COR-L47 (cell line): ENCODE data around the gene HOXA7.

Source experiments
- DNase-seq: peaks from one replicate; lab custom pipeline; 2025; lab: John Stamatoyannopoulos, UW

HOXA7 gene

DNA sequence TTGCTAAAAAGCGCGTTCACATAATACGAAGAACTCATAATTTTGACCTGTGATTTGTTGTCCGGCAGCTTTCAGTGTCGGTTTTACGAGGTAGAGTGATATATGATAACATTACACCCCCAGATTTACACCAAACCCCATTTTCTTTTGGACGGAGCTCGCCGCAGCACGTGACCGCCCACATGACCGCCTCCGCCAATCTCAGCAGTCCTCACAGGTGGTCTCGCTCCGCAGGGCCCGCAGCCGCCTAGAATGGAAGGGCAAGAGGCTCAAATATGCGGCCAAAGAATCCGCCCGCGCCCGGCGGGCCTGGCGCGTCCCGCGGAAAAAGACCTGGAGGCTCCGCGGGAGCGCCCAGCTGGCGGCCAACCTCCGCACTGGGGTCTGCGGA is at the start of gene HOXA7:
TSS of gene HOXA7 (minus strand) at position 168 of the 391 bp plus-strand sequence. CDS start at position 38, 130 bp downstream.
- no peak for DNase-seq

DNA sequence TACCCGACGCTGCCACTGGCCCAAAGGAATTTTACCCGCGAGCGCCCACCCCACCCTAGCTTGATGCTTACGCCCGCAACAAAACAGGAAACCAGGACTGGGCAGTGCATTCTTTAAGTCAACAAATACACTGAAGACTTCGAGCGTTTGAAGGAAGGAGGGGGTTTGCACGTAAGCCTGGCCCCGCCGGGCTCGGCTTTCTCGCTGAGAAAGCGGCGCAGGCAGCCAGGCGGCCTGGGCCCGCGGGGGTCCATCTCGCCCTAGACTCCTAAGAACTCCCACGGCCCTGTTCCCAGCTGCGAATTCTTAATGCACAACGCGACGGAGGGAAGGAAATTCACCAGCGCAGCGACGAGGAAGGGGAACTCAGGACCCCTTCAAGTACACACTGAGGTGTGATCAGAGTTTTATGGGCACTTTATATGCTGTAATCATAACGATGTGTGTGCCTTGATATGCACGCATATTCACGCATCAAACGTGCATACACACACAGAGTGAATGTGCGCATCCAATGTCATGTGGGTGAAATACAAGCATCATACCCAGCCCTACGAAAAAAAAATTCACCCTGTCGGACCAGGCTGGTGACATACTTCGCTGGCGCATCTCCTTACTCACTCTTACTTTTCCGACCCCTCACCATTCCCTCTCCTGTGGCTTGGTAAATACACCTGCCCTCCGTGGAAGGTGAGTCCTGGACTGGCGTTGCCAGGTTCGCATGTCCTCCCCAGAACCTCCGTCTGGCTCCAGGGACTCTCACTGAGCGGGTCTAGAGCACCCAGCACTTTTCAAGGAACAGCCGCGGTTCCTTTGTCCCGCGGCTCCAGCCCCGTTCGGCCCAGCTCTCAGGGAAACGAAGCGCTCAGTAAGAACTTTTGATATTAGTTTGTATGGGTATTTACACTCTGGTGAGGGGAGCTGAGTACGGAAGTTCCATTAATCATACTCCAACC is 49.1 kb upstream of the HOXA7 start:
- DNase-seq, result no peak

DNA sequence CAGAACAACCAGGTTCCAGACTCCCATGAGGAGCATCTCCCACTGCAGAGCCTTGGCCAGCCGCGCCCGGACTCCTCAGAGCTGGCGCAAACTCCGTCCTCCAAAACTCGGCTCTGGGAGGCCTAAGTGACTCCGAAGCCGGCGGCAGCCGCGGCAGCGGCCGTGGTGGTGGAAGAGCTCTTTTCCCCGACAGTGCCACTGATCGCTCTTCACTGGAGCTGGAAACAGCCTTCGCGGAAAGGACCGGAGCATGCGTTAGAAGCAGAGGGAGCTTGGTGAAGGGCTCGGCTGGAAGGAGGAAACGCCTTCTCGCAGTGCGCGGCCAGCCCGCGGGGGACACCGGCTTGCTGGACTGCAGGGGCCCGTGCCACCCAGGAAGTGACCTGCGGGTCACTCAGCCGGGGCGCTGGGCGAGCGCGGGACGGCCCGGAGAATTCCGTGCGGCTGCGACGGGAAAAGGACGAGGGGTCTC is 48.4 kb upstream of the HOXA7 start:
- no peak for DNase-seq

DNA sequence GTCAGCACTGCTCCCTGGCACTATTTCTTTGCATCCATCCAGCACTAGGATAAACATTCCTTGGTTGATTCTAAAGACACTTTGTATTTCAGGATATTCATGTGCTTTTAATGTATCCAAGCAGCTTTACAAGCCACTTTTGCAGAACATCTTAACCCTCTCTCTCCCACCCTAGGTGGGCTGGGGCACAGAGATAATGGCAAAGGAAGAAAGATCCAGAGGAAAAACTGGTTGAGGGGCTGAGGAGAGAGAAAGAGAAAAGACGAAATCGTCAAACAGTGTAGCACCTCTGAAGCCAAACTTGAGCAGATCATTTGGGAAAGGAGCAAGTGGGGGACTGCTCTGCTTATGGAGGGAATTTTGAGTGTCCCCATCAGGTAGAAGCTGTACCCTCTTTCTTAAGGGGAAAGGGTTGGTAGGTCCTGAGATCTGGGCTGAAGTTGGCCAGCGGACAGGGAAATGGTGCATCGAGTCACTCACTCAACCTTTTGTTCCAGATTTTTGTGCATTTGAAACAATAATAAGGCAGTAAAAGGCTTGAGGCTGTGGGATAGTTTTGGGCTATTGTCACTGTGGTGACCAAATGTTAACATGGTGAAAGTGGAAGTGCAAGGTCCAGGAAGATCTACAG is 47.6 kb upstream of the HOXA7 start:
- no peak for DNase-seq

DNA sequence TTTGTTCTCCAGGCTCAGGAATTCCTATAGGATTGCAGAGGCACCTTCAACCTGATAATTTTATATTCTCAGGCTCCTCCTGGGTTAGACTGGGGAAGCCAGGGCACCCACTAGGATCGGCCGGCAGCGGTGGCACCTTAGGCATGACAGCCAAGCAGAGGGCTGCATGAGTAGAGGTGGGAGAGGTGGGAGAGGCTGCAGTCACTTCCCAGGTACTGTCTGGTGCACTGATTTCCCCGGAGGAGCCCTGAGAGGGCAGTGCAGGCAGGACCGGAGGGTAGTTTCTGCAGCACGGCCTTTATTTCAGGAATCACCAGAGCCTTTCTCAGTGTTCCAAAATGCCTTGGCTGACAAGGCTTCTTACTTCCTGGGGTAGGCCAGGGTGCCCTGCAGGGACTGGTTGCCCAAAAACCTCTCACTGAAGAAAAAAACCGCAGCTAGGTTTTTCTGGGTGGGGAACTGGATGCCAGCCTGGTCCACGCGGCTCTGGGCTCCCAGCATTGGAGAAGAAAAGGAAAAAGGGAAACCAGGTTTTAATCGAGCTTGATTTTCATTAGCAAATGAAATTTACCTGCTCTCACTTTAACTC is 47.0 kb upstream of the HOXA7 start:
- DNase-seq, result no peak

DNA sequence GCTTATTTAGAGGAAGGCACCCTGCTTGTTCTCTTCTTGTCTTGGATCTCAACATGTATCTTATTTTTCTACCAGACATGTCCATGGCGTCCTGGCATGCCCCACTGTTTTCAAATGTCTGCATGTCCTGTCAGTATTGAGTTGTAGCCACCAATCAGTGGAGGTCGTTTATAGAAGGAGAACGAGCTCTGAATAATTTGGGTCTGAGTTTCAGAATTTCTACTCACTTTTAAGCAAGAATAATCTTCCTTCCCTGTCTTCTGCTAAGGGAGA is 46.3 kb upstream of the HOXA7 start:
- no peak for DNase-seq

DNA sequence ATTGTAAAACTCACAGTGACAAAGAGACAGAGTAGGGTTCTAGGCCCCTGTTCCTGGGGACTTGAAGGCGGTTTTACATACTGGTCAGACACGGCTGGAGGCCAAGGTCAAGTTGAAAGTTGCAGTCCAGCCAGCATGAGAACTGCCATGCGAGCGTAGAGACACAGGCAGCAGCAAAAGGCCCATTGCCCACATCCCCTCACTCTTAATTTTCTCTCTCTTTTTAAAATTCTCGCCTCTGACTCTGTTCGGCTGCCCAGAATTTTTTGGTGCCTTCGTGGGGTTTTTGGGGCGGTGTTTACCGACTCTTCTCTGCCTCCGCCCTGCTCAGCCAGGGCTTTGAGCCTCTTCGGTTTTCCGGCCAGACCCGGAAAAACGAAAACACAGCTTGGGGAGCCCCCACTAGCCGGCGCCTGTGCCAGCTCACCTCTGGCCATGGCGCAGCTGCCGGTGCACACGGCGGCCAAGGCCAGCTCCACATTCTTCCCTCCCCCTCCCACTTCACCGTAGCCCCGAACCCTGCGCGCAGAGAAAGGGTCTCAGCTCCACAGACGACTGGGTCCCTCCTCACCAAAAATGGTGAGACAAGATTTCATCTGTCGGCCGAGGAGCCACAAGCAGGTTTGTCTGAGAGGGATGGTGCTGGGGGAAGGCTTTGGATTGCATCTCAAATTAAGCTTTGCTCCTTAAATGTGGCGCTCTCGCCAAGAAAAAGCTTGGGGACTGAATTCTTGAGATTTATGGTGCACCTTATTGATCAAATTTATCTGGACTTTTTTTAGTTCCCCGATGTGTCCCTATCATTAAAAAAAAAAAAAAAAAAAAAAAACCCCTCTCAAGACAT is 45.8 kb upstream of the HOXA7 start:
- no peak for DNase-seq

DNA sequence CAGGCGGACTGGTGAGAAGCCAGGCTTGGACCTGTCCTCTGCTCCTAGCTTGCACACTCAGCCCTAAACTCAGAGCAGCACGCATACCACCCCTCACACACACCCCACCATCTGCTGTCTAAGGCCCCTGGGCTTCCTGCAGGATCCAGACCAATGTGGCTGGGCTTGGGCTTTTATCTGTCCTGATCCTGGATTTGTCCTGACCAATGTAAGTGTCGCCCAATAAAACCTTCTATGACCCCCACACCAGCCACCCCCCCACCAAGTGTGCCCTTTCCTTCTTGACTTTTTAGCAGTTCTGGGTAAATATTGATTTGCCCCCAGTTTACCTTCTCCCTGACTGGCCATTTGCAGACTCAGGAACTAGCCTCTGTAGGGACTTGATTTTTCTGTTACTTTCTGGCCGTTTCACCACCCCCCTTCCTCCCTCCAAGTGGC is 45.1 kb upstream of the HOXA7 start:
- DNase-seq, result no peak

DNA sequence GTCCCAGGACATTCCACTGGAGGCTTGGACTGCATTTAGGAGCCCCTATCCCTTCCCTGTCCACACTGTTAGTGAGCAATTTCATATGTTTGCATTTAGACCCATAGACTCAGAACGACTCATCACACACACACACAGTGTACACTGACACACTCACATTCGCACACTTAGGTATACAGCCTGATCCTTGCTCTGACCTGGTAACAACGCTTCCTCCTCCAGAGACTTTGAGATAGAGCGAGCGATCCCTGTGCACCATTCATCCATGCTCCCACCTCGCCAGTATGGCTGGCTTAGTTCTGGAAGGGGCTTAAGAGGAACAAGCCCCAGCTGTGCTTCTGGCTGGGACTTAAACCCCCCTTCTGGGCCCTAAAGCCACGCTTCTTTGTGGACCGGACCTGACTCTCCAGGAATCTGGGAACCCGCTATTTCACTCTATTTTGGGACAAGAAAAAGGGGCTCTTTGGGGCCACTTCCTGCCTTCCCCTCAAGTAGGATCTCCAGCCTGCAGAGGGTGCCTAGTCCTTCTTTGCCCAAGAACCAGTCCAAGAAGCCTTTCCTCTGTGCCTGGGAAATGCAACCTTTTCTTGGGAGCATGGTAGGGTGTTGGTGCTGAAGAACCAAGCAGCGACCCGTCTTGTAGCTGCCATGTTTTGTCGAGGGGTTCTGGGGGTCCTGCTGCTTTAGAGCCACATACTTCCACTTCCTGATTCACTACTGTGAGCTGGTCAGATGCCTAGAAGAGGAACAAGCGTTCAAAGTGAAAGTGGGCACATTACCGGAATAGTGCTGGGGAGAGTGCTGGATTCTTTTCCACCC is 44.5 kb upstream of the HOXA7 start:
- DNase-seq, result no peak

DNA sequence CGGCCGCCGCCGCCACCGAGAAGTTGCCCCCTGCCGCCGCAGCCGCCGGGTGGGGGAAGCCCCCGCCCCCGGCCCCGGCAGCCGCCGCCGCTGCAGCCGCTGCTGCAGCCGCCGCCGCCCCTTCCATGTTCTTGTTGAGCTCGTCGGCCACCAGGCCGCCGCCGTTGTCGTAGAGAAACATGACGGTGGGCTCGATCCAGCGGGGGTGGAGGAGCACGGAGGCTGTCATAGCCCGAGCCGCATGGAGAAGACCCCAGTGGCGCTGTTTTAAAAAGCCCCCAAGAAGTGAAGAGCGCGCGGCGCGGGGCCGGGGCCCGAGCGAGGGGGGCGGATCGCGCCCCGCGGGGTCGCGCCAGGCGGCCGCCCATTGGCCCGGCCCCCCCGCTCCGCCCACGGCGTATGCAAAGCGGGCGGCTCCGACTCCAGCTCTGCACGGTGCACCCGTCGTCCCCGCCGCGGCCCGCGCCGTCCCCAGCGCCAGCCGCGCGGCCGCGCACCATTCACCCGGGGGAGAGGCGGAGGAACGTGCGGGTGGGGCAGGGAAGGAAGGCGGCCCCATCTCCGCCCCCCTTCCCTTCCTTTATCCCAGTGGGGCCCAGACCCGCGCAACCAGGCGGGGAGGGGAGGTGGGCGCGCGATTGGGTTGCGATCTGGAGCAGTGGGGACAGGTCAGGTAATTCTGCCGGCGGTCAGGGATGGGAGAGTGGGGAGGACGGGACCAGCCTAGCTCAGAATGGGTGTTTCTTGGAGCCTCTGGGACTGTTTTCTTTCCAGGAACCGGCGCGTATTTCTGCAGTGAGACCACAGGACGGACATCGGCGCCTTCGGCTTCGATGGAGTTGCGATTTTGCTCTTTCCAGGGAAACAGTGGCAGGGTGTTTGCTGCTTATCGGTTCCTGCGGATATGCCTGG is 43.6 kb upstream of the HOXA7 start, which contains the start of gene HOXA13:
TSS of gene HOXA13 (minus strand) at position 243 of the 912 bp plus-strand sequence. CDS start at position 229, 14 bp downstream.
- DNase-seq, result peak; percentile 56

DNA sequence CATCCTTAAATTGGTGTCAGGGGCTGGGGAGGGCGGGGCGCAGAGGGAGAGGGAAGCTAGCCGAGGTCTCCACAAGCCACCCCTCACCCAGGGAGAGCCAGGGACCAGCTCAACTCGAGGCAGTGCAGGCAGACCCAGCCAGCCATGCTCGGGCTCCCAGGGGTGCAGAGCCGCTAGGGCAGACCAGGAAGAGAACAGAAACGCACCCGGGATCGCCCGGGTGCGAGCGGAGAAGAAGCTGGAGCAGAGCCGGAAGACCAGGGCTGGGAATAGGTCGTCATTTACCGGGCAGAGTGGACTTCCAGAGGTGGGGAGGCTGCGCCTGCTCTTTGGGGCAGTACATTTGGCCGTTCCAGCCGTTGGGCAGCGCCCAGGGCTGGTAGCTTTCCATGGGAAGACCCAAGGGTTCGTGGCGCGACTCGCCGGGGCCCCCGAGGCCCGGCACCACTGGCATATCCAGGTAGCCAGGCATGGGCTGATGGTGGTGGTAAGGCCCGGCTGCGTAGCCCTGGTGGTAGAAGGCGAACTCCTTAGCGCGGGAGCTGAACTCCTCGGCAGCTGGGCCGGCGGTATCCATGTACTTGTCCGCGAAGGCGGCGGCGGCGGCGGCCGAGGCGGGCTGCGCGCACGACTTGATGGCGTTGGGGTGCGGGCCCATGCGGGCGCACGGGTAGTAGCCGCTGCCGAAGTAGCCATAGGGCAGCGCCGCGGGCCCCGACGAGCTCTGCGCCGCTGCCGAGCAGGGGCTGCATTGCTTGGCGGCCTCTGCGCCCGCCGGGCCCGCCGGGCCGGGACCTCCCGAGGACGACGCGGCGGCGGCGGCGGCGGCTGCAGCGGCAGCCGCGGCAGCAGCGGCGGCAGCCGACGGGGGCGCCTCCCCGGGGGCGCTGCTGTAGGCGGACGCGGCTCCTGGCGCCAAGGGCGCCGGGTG is 42.7 kb upstream of the HOXA7 start:
- no peak for DNase-seq

DNA sequence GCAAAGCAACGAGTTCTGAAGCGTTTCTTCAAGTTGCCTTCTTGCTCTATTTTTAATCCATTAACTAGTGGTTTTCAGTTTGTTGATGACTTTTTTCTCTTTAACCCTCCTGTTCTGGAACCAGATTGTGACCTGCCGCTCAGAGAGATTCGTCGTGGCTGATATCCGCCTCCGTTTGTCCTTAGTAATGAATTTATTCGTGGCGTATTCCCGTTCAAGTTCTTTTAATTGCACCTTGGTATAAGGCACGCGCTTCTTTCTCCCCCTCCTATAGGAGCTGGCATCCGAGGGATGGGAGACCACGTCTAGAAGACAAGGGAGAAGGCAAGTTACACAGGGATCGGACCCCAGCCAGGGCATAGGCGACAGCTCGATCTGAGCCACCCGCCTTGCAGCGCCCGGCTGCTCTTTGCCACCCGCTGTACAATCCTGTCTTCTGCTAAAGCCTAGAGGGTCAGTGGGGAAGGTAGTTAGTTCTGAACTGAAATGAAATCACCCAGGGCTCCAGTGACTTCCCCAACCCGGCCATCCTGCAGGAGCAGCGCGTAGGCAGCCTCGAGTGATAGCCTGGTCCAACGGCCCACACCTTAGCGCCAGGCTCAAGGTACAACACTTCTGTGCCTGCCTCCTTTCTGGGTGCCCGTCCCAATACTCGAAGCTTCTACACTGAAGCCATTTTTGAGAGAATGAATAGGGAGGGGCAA is 41.8 kb upstream of the HOXA7 start:
- DNase-seq, result no peak

DNA sequence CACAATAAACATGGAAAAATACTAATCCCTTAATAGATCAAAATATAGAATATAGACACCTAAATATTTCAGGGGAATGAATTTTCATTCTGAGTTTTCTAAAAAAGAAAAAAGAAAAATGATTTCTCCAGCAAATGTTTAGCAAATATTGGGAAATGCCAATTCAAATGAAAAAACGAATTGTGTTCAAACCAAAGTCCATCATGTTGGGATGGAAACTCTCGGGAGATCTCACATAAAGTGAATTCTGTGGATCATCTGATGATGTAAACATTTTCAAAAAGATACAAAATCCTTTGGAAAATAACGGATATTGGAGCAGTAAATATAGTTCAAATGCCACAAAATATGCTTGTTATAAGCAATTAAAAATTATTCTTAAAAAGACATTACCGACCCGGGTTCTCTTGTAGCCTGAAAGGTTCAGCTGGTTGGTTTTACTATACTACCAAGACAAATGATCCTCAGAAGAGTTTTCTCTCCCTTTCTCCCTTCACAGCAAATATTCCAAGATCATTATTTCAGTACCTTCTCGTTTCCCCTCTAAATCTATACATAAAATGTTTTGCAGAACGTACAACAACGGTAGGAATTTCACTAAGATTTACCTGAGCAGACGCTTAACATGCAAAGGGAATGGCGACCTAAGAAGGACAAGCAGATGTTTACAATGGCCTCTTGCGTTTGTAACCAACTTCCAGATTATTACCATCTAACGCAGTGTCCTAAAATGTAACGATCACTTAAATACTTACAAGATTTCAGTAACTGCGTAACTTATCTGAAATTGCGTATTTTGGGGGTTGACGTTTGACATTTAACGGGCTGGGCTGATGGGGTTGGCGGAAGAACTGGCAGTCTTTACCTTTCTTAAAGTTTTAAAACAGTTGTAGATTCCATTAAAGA is 40.9 kb upstream of the HOXA7 start:
- DNase-seq, result no peak

DNA sequence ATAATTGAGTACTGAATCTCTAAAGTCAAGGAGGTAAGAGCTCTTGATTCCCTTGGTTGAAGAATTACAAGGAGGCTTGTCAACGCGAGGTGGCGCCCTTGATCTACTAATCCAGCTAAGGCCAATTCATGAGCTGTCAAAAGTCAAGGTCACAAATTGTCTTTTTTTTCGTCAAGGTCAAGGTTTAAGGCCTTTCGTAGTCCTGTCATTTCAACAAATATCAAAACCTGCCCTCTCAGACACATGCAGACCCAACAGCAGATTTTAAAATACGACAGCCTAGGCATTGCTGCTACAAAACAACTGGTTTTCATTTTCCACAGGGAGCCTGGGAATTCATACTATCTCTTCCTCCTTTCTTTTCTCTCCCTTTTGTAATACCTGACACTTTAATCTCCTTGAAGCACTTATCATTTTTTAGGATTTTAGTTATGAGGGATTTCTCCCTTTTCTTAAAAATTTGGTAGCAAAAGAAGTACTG is 39.9 kb upstream of the HOXA7 start:
- peak; percentile 43 for DNase-seq

DNA sequence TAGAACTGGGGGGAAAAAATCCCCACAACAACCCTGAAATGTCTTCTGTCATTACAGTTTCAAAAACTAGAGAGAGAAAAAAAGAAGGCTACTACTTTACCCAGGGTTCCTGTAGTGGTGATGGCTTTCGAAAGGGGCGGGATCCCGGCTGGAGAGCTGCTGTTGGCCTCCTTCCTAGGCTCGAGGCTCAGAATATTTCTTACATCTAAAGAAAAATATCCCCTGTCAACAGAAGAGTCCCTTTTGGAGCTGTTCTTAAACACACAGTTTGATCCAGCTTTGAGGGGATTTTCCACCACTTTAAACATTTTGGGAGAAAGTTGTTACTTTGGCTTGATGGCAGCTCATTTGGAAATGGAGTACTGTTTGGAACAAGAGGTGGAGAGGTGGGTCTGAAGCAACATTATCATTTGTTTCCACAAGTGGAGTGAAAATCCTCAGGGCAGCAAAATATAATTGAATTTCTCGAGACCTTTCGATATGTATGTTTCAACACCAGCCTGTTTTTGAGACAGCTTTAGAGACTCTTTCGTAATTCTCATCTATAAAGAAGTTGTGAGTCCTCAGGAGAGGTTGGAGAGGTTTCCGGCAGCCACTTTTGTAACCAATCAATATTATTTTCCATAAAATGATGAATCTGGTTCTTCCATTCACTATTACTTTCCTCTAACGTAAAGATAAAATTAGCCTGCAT is 38.4 kb upstream of the HOXA7 start:
- no peak for DNase-seq

DNA sequence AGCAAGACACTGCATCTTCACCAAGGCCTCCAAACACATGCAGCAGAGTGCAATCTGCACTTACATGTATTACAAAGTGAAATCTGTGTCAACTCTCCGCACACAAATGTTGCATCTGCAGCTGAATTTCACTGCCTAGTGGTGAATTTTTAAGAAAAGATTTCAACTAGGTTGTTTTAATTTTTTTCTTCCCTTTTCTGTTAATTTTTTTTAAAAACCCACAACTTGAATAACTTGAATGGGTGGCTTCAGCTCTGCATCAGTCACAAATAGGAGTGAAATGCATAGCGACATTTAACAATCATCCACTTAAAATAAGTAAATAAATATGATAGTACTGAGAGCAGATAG is 37.5 kb upstream of the HOXA7 start:
- no peak for DNase-seq
